HG02943 (cell line): ENCODE measurements around the gene CGN.
A peak's percentile ranks its signal among the peaks of the same experiment; 100 is the strongest.
"Not testable (repeated sequence)": the region's sequence is repeated elsewhere in the genome, so short reads cannot be mapped to it uniquely, and the experiment has no call there.

Source experiments
- ATAC-seq: cut with Tn5 transposase; IDR thresholded peaks from one replicate; pipeline ENCODE4 v1.9.1; 2021; ENCODE audit warnings: mild to moderate bottlenecking, low read depth, moderate library complexity; ENCODE audit not compliant: unreplicated experiment

CGN gene

GRCh38 chr1:151522427-151522826 is 11.2 kb downstream of the CGN start:
- ATAC-seq = not testable (repeated sequence)

- ATAC-seq = no peak
These were observed 12.1 kb downstream of the CGN start for GRCh38 chr1:151523326-151523725.

- no peak for ATAC-seq
These were observed 13.5 kb downstream of the CGN start for GRCh38 chr1:151524736-151525135.

GRCh38 chr1:151526735-151527525 is 15.7 kb downstream of the CGN start:
- ATAC-seq = no peak

- ATAC-seq = no peak
These were observed 18.1 kb downstream of the CGN start for GRCh38 chr1:151529211-151529702.

GRCh38 chr1:151529781-151530180 is 18.6 kb downstream of the CGN start:
- ATAC-seq = no peak

- ATAC-seq = no peak
These were observed 19.3 kb downstream of the CGN start for GRCh38 chr1:151530461-151530860.

- ATAC-seq = no peak
These were observed 22.7 kb downstream of the CGN start for GRCh38 chr1:151533870-151534269.

GRCh38 chr1:151534662-151535278 is 23.6 kb downstream of the CGN start:
- no peak for ATAC-seq

- ATAC-seq = no peak
These were observed 24.4 kb downstream of the CGN start for GRCh38 chr1:151535326-151536271.

- no peak for ATAC-seq
These were observed 25.3 kb downstream of the CGN start for GRCh38 chr1:151536499-151536898.

GRCh38 chr1:151537112-151537511 is 25.9 kb downstream of the CGN start:
- ATAC-seq = no peak

GRCh38 chr1:151539321-151540020 is 28.3 kb downstream of the CGN start:
- ATAC-seq = no peak

GRCh38 chr1:151540021-151540981 is 29.1 kb downstream of the CGN start, which contains the start of gene TUFT1:
TUFT1 (plus strand) TSS chr1:151540309; CDS start chr1:151540367, 58 bp downstream.
- peak; percentile 90 for ATAC-seq

- no peak for ATAC-seq
These were observed 29.8 kb downstream of the CGN start for GRCh38 chr1:151540982-151541377.

GRCh38 chr1:151541752-151542151 is 30.6 kb downstream of the CGN start:
- no peak for ATAC-seq

GRCh38 chr1:151542710-151543129 is 31.5 kb downstream of the CGN start:
- no peak for ATAC-seq

GRCh38 chr1:151545542-151545941 is 34.4 kb downstream of the CGN start:
- no peak for ATAC-seq
